GM19193 (cell line): ENCODE results near the gene FILIP1L.

Experiments used
- POLR2A ChIP-seq: IDR thresholded peaks from 4 replicates; pipeline ENCODE4 v1.6.1; 2011; ENCODE audit not compliant: insufficient read depth, insufficient read length; ENCODE audit errors: extremely low read depth

Gene FILIP1L

GRCh38 chr3:99873269-99874102 lies 240.8 kb downstream of the FILIP1L start:
- TF ChIP-seq POLR2A, result no peak

- TF ChIP-seq POLR2A, result no peak
Observed at GRCh38 chr3:99872923-99873254, 241.4 kb downstream of the FILIP1L start.

- TF ChIP-seq POLR2A, result no peak
Observed at GRCh38 chr3:99871231-99872045, 242.9 kb downstream of the FILIP1L start.

GRCh38 chr3:99870712-99871111 lies 243.6 kb downstream of the FILIP1L start:
- TF ChIP-seq POLR2A, result no peak

- no peak for TF ChIP-seq POLR2A
Observed at GRCh38 chr3:99869621-99870020, 244.7 kb downstream of the FILIP1L start.

- no peak for TF ChIP-seq POLR2A
Observed at GRCh38 chr3:99868311-99868646, 246.0 kb downstream of the FILIP1L start.

- TF ChIP-seq POLR2A, result no peak
Observed at GRCh38 chr3:99867594-99868310, 246.5 kb downstream of the FILIP1L start.

- TF ChIP-seq POLR2A, result no peak
Observed at GRCh38 chr3:99866261-99866761, 248.0 kb downstream of the FILIP1L start.

GRCh38 chr3:99865321-99865720 lies 249.0 kb downstream of the FILIP1L start:
- no peak for TF ChIP-seq POLR2A

- TF ChIP-seq POLR2A, result no peak
Observed at GRCh38 chr3:99864289-99864688, 250.0 kb downstream of the FILIP1L start.

GRCh38 chr3:99863588-99863987 lies 250.7 kb downstream of the FILIP1L start:
- TF ChIP-seq POLR2A, result no peak

GRCh38 chr3:99863002-99863401 lies 251.3 kb downstream of the FILIP1L start:
- TF ChIP-seq POLR2A, result no peak

- no peak for TF ChIP-seq POLR2A
Observed at GRCh38 chr3:99862208-99862607, 252.1 kb downstream of the FILIP1L start.

GRCh38 chr3:99861216-99861615 lies 253.1 kb downstream of the FILIP1L start:
- no peak for TF ChIP-seq POLR2A

GRCh38 chr3:99859825-99860224 lies 254.5 kb downstream of the FILIP1L start:
- no peak for TF ChIP-seq POLR2A
